Osteocyte (in vitro differentiated cells): ENCODE data around the gene ATP11A. TPM values are rescaled to one million over a fixed set of nuclear protein-coding genes. Genes with fewer than 3 reads are reported as not detected.
A peak's percentile ranks its signal among the peaks of the same experiment; 100 is the strongest.

Experiments
- DNase-seq: peaks from one replicate; pipeline ENCODE4 v3.0.0; 2021; ENCODE audit warnings: mixed read lengths; ENCODE audit not compliant: unreplicated experiment; ENCODE audit errors: extremely low spot score
- H3K27ac Mint-ChIP-seq: one replicate; pipeline ENCODE4 v1.8.0; 2021; ENCODE audit warnings: mild to moderate bottlenecking, mixed read lengths; ENCODE audit not compliant: unreplicated experiment
- H3K27me3 Mint-ChIP-seq: one replicate; pipeline ENCODE4 v1.8.0; 2021; ENCODE audit warnings: mixed read lengths; ENCODE audit not compliant: unreplicated experiment
- H3K36me3 Mint-ChIP-seq: one replicate; pipeline ENCODE4 v1.8.0; 2021; ENCODE audit warnings: mixed read lengths; ENCODE audit not compliant: unreplicated experiment
- H3K4me1 Mint-ChIP-seq: one replicate; pipeline ENCODE4 v1.8.0; 2021; ENCODE audit warnings: mixed read lengths; ENCODE audit not compliant: unreplicated experiment
- H3K4me3 Mint-ChIP-seq: one replicate; pipeline ENCODE4 v1.8.0; 2021; ENCODE audit warnings: mild to moderate bottlenecking, moderate library complexity, mixed read lengths; ENCODE audit not compliant: unreplicated experiment
- H3K9me3 Mint-ChIP-seq: one replicate; pipeline ENCODE4 v1.8.0; 2021; ENCODE audit warnings: mixed read lengths; ENCODE audit not compliant: unreplicated experiment
- CTCF ChIP-seq: fragments of 200-600 bp; sonication (generic); IDR thresholded peaks from 2 replicates; pipeline ENCODE4 v1.5.0; 2021; ENCODE audit warnings: antibody characterized with exemption, mild to moderate bottlenecking, moderate library complexity
- total RNA-seq: library from RNA; stranded (reverse); gene quantifications from 2 replicates; pipeline ENCODE4 v1.2.1, GENCODE V29; 2021

The ATP11A gene
- total RNA-seq, 1 donor from 2014 or later: 15.7 TPM

- no peaks in the 10 kb centered on the region for H3K9me3 Mint-ChIP-seq
- H3K4me3 Mint-ChIP-seq: no peak overlapping the region
- no peak for TF ChIP-seq CTCF
- no peak overlapping the region for H3K27ac Mint-ChIP-seq
- H3K27me3 Mint-ChIP-seq: peaks cover 19% of the 10 kb centered on the region
- peaks cover 2% of the 10 kb centered on the region for H3K4me1 Mint-ChIP-seq
- DNase-seq: no peak
- no peaks in the 10 kb centered on the region for H3K36me3 Mint-ChIP-seq
Observed at GRCh38 chr13:112685896-112686295, 3.9 kb upstream of the ATP11A start.

GRCh38 chr13:112686364-112686763 is 3.5 kb upstream of the ATP11A start:
- no peak for DNase-seq
- Mint-ChIP-seq H3K4me1 (peaks cover 6% of the 10 kb centered on the region), H3K4me3 (no peak overlapping the region), H3K27me3 (peaks cover 19% of the 10 kb centered on the region), H3K36me3 (no peaks in the 10 kb centered on the region), H3K27ac (no peak overlapping the region), H3K9me3 (no peaks in the 10 kb centered on the region)
- TF ChIP-seq CTCF: no peak

GRCh38 chr13:112686987-112687386 is 2.9 kb upstream of the ATP11A start:
- H3K4me3 Mint-ChIP-seq: no peak overlapping the region
- no peaks in the 10 kb centered on the region for H3K9me3 Mint-ChIP-seq
- no peak for TF ChIP-seq CTCF
- H3K36me3 Mint-ChIP-seq: no peaks in the 10 kb centered on the region
- no peak overlapping the region for H3K27ac Mint-ChIP-seq
- H3K27me3 Mint-ChIP-seq: peaks cover 19% of the 10 kb centered on the region
- H3K4me1 Mint-ChIP-seq: peaks cover 12% of the 10 kb centered on the region
- DNase-seq: no peak

- peak overlapping the region; percentile 79 for H3K4me3 Mint-ChIP-seq
- peaks cover 18% of the 10 kb centered on the region for H3K4me1 Mint-ChIP-seq
- no peak overlapping the region for H3K27ac Mint-ChIP-seq
- H3K27me3 Mint-ChIP-seq: peaks cover 15% of the 10 kb centered on the region
- no peaks in the 10 kb centered on the region for H3K9me3 Mint-ChIP-seq
- no peak for TF ChIP-seq CTCF
- H3K36me3 Mint-ChIP-seq: no peaks in the 10 kb centered on the region
- no peak for DNase-seq
Observed at GRCh38 chr13:112687836-112688559, 1.8 kb upstream of the ATP11A start.

DNA sequence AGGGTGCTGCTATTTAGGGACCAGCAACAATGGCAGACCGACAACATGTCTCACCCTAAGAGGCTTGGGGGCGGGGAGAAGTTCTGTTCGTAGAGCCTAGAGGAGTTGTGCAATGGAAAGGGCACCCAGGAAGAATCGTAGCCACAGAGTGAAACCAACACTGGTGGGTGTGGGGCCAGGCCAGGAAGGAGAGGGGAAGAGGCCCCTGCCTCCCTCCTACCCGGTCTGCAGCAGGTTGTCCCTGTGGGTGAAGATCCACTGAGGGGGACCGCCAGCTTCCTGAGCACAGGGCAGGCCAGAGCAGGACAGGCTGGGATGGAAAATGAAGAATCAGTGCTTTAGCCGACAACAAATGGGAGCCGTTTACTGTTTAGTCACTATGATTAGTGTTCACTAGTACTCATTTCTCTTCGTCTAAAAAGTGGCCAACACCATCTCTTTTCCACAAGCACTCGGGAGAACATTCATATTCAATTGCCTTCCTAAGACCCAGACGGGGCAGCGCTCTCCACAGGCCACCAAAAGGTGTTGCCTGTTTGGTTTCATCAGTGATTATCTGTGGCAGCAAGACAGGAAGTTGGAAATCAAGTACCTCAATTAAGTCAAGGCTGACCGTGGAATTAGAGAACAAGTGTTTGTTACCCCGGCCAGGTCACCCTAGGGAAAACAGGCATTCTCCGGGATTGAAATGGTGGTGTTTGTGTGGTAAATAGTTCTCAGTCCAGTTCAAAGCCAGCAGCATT is 1.1 kb upstream of the ATP11A start:
- Mint-ChIP-seq H3K27ac (peak overlapping the region; percentile 82), H3K36me3 (no peaks in the 10 kb centered on the region), H3K4me1 (peaks cover 18% of the 10 kb centered on the region), H3K9me3 (no peaks in the 10 kb centered on the region), H3K27me3 (peaks cover 8% of the 10 kb centered on the region), H3K4me3 (peak overlapping the region; percentile 79)
- no peak for TF ChIP-seq CTCF
- DNase-seq: no peak
